Occipital lobe (tissue), 2 donors: Measurements from ENCODE around the gene THBD. TPM values are rescaled to one million over a fixed set of nuclear protein-coding genes. Genes with fewer than 3 reads are reported as not detected.

ENCODE experiments used
- DNase-seq: peaks from one replicate; lab custom pipeline; 2025; lab: John Stamatoyannopoulos, UW
- total RNA-seq: library from RNA; depleted of rRNA; stranded (reverse); fragments of >200 nt; gene quantifications from one replicate; pipeline ENCODE4 v1.2.3, GENCODE V29; 2014

THBD gene
- total RNA-seq, 1 donor from 2014 or later: 0.94 TPM

DNA sequence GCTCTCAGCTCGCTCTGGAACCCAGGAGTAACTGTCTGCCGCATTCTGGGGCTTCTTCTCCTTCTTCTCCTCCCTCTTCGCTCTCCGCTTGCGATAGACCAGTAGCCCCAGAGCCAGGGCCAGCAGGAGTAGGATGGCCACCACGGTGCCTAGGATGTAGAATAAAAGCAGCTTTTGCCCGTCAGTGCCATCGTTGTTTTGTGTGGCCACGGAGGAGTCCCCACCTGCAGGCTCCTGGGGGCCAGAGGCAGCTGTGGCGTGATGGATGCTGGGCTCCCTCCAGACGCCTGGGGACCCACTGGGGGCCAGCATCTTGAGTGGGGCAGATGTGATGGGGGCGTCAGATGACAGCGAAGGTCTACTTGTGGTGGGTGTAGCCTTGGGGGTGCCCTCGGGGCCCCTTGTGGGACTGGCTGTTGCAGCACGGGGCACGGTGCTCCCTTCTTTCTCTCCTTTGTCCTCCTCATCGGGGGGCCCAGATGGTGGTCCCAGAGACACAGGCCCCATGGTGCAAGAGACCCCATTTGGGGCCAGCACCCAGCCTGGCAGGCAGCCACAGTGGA lies 34.9 kb upstream of the THBD start:
- no peak for DNase-seq

DNA sequence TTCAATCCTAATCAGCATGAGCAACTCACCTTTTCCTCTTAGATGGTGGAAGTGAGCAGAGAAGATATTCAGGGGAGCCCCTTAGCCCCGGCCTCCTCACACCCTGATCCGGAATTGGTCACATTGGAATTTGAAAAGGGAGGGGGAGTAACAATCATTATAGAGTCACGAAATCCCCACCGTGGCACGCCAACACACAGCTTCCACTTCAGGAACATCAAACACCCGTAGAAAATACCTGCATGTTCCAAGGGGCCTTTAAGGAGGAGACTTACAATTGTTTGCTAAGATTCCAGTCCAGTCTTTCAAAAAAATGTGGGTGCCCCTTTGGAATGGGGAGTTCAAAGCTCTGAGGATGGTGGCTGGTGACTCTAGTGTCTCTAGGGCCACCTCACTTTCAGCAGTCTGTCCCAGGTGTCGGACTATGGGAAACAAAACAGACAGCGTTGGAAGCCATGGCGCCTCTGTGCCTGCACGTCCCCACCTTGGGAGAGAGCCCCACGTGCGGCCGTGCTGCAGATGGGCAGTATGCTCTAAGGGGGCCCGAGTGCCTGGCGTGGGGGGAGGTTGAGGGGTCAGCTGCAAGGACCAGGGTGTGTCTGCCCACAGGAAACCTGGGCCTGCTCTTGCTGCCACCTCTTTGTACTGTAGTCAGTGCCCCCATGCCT lies 34.2 kb upstream of the THBD start:
- DNase-seq: no peak

DNA sequence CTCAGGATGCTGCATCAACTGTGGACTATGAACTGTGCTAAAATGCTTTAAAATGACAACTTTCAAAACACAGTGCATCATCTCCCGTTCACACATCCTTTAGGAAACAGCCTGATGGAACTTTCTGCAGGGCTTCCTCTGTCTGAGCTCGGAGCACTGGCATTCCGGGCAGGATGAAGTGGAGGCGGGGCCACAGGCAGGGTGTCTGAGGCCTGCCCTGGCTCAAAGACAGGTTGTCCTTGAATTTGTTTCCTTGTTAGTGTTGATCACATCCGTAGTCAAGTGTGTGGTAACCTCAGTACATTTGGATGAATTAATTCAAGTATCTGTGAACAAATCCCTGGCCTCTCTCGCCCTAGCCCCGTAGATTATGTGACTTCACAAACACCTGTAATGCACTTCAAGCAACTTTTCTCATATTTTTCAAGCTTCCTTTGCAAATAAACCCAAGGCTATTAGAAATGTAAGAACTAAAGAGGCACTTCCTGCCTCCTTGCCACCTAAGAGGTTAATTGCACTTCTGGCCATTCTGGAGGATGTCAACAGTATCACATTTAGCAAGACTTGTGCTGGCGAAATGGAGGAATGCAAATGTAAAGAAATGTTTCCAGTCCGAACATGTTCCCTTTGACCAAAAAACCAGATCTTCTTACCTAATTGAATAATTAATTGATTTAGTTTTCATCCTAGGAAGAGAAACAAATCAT lies 33.5 kb upstream of the THBD start:
- no peak for DNase-seq

DNA sequence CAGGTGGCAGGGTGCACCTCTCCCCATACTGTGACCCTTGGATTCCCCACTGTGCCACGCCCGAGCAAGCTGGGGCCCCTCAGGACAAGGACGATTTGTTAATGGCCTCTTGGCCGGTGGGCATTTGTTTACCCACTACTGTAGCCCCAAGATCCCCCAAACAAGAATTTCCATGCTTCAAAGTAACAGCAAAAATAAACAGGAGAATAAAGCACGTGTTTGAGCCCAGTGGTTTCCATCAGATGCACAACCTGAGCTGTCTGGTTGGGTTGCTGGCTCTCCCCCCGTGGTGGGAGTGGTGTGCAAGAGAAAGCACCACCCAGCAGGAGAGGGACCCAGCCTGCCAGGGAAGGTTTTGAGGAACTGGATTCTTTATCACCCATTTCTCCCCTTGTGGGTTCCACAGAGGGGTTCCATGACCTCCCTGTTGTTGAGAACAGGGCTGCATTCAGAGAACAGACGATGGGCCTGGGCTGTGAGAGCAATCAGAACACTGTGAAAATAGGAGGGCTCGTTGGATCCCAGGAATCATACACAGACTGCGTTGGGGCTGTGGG lies 31.9 kb upstream of the THBD start:
- no peak for DNase-seq

DNA sequence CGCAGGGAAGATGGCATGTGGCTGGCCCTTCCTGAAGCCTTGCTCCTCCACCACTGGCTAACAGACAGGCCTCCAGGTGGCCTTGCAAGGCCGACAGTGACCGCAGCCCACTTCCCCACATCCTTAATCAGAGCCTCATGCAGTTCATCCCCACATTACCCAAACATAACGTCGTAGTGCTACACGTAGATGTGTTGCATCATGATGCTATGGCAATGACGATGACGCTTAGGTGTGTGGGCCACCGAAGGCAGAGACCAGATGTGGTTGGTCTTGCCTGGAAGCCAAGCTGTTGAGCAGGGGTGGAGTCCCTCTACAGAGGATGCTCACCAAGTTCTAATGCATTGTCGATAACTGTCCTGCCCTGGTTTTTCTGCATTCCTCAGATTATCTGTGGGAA lies 31.0 kb upstream of the THBD start:
- DNase-seq: no peak

DNA sequence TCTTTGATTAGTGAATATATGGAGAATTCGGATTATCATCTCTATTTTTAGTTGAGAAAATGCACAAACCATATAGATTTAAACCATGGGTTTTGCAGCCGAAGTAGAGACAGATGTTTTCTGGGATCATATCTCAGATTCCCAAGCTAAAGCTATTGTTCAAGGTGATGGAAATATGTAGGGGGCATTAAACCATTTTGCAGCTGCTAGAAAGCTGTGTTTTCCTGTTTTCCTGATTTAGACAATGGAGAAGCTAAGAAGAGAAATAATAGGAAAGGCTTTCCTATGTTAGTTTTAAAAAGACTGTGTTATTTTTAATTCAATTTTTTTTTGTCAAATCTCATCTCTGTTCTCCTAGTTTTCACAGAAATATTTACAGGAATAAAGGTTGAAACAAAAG lies 30.5 kb upstream of the THBD start:
- no peak for DNase-seq

DNA sequence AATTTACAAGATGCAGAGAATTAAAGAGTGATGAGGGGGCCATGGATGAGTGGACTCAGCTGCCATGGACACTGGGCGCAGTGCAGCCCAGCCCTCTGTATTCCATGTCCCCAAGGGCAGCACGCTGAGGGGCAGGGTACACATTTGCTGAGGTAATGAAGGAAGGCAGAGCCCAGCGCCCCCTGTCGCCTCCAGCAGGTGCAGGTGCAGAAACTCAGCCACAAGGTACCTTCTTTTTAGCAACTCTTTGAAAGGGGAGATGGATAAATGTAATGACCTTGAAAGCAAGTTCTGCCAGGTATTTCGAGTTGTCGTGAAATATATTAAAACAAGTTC lies 29.5 kb upstream of the THBD start:
- DNase-seq: no peak

DNA sequence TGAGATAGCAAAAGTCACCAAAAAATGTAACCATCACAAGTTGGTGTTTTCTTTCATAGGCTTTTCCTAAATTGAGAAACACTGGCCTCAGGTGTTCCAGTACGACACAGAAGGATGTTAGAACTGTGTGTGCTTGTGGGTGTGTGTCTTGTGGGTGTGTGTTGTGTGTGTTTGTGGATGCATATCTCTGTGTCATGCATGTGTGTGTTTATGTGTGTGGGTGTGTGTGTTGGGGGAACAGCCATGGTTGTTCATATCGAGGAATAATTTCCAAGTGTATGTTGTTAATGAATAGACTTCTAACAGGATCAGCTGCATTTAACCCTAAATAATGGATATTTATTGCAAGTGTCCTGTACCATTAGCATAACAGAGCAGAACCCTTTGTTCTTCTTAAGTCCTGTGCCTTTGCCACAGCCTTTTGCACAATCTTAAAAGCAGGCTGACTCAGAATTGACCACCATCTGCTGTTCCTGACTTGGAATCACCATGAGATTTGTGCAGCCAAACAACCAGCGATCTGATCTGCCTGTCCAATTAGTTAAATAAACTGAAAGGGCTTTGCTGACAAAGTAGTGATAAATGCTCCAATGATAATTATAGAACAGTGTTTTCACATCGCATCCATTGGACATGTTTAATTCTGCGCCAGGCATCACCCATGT lies 29.0 kb upstream of the THBD start:
- no peak for DNase-seq

DNA sequence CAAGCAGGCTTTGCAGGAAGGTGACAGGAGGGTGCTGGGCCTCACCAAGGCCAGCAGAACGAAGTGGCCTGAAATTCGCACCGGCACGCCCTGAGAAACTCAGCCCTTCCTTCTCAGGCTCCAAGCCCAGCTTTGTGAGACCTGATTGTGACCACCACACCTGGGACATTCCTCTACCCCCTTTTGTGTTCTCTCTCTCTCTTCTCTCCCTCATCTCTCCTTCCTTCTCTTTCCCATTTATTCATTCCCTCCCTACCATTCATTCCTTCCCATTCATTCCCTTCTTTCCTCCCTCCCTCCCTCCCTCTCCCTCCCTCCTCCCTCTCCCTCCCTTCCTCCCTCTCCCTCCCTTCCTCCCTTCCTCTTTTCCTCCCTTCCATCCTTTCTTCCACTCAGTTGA lies 27.8 kb upstream of the THBD start:
- DNase-seq: no peak

DNA sequence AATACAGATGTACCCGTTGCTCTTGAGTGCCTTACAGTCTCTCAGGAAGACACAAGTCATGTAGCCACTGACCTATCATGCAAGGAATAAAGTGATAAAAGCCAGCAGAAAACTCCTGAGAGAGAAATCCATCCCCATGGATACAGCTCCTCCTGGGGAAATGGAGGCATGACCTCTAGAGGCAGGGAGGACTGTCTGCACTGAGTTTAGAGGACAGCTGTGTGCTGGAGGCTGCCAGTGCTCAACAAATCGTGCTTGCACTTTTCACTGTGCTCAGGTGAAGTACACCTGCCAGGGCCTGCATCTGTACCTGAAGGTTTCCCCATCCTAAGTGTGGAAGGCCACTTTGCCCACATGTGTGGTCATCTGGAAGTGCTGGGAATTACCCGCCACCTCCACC lies 24.6 kb upstream of the THBD start:
- no peak for DNase-seq

DNA sequence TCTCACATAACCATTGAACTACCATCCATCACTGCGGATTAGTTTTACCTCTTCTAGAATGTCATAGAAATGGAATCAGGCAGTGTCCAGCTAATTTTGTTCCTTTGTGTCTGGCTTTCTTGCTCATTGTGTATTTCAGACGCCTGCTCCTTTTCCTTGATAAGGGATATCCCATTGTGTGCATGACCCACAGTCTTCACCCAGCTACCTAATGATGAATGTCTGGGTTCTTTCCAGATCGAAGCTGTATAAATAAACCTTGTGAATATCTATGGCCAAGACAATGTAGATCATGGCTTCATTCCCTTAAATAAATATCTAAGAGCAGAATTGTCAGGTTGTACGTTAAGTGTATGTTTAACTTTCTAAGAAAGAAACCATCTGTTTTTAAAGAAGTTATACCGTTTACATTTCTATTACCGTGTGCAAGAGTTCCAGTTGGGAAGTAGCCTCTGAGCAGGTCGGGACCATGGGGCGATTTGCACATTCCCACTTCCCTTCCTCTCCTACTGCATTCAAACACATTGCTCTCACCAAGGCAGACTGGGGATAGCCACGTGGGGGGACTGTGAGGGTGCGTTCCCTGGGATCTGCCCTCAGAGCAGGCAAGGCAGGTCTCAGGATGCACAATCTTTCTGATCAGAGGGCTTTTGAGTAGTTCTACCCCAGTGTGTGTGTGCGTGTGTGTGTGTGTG lies 23.6 kb upstream of the THBD start:
- no peak for DNase-seq

DNA sequence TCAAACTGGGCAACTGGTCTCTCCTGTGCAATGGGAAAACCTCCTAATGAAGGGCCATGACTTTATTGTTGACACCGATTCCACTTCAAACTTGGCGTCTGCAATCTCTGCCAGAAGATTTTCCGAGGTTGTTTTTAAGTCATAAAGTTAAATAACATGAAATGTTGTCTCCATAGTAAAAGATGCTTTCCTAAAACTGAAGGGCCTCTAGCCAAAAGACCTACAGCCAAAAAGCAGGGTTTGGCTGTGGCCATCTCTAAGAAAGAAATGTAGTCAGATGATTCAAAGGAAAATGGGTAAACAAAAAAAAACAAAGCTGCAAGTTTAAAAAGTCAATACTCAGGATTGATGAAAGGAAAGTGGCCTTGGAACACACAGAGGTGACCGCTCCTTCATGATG lies 22.5 kb upstream of the THBD start:
- no peak for DNase-seq

DNA sequence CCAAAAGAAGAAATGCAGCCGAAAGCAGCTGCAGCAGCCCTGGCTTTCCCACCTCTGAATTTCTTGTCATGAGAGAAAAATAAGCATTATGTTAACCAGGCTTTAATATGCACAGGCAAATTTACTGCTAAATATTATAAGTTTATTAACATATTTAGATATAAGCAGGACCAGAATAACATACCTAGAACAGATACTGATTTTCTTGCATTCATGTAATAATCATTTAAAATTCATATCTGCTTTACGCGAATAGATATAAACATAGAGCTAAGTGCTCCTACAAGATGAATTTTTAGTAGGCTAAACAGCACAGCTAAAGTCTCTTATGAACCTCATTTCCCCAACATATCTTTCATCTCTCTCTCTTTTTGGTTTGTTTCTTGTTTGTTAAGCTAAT lies 21.9 kb upstream of the THBD start:
- no peak for DNase-seq

DNA sequence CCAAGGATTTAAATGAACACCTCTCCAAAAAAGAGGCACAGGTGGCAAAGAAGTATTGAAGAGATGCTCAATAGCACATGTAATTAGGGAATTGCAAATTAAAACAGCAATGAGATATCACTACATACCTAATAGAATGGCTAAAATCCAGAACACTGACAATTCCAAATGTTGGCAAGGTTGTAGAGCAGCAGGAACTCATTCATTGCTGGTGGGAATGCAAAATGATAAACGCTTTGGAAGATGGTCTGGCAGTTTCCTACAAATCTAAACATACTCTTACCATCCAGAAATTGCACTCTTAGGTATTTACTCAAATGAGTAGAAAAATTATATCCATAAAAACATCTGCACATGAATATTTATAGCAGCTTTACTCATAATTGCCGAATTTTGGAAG lies 19.6 kb upstream of the THBD start:
- DNase-seq: no peak

DNA sequence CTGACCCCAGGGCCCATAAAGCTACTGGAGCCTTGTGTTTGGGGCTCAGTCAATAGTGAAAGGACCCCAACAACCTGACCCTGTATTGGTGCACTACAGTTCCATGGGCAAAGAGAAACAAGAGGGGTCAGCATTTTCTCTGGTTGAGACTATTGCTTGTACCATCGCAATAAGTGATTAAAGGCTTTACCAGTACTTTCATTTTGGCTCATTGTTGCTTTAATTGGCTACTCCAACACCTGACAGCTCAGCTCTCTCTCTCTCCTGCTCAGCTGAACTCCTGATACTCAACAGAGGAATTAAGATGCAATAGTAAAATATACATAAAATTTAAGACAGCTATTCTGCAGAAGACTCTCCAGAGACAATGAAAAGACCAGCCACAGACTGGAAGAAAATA lies 18.8 kb upstream of the THBD start:
- DNase-seq: no peak

DNA sequence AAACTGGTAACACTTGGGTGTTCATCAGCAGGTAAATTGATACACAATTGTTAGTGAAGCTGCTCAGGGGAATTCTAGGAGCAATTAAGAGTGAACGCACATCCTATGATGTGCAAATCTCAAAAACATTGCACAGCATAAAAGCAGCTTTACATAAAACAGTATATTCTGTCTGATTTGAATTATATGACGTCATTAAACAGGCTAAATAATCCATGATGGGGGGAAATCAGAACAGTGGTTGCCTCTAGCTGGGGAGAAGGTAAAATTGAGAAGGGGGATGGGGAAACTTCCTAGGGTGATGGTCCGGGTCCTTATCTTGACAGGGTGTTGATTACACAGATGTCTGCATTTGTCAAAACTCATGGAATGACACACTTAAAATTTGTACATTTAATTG lies 17.3 kb upstream of the THBD start:
- no peak for DNase-seq

DNA sequence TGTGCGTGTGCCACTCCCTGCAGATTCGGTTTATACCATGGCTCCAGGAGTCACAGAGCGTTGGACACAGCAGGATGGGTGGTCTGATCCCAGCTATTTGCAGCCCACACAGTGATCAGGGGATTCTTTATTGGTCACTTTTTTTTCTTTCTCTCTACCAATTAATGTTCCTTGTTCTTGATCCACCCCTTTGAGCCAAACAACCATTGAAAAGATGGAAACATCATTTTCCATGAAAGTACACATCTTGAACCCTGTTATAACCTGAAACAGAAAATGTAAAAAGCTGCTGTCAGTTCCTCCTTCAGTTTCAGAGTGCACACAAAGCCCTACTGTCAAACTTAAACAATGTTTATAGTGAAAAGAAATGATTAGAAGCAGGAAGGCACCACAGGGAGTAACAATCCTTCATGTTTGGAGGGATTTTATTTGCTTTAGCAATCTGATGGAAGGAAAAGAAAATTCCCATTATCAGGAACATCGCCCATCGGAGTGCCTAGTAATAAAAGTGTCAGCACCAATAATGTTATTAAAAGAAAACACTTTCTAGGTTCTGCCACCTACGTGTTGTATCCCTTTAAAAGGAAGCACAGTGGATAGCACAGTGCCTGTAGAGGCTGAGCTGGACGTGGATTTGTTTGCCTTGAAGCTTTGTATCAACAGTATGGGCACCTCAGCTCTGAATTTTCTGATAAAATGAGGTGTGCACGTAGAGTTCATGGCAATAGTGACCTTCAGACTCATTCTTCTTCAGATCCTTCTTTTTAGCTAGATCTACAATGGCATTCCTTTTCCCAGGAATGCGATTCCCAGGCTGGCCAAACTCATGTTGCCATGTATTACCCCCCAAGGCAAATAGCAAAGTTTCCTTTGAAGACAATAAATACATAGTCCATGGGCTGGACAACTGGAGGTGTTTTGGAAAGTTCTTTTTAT lies 16.1 kb upstream of the THBD start:
- no peak for DNase-seq

DNA sequence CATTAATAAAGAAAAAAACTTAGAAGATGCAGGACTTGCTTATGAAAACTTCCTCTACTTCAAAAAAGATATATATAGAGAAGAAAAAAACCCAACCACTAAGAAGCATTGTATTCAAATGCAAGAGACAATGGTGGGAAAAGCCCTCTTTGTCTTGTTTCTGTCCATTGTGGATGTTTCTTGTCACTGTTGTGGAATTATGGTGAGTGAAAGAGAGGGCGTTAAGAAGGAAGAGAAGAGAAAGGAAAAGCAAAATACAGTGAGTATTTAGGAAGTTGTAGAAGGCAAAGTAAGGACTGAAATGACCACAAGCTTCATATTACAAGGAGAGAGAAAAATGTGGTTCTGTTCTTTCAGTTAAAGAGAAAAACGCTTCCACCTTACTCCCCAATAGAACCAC lies 14.1 kb upstream of the THBD start:
- DNase-seq: no peak

DNA sequence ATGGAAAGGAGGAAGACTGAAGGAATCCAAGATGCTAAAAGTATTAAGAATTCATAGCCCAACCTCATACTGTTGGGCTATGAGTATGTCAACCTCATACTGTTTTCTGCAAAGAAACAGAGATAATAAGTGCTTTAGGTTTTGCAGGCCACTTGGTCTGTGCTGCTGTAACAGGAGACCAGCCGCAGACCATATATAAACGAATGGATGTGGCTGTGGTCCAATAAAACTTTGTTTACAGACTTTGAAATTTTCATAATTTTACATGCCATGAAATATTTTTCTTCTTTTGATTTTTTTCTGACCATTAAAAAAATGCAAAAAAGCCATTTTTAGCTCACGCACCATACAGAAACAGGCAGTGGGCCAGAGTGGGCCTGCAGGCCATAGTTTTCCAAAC lies 13.7 kb upstream of the THBD start:
- DNase-seq: no peak

DNA sequence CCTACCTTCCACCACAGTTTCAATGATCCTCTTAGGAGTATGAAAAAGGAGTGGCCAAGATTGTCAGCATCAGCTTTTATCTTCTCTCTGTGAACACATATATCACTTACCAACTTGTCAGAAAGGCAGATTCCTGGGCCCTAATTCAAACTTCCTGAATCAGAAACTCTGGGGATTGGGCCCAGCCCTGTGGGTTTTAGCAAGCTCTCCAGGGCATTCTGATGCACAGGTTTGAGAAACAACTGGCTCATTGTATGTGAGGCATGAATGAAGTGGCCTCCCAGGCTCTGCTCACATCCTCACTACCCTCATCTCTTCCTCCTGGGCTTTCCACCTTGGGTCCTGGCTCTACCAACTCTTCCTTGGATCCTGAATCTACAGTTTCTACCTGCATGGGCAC lies 13.2 kb upstream of the THBD start:
- no peak for DNase-seq
